Central memory CD8-positive, alpha-beta T cell (primary cell): ENCODE measurements around the gene POTEG.
"Not testable (repeated sequence)": the region's sequence is repeated elsewhere in the genome, so short reads cannot be mapped to it uniquely, and the experiment has no call there.

ENCODE experiments used
- ATAC-seq: fragments of 150-1000 bp; cut with Tn5 transposase; replicated peaks from 2 replicates; pipeline ENCODE4 v1.10.0; 2022; ENCODE audit warnings: mild to moderate bottlenecking, moderate FRiP score, moderate number of reproducible peaks; ENCODE audit not compliant: poor library complexity, severe bottlenecking; ENCODE audit errors: extremely low read depth
- DNase-seq, 2 donors: peaks; one replicate each; pipeline ENCODE4 v3.0.0; 2021; ENCODE audit warnings: low spot score in 2 of 2
- H3K27ac Mint-ChIP-seq: one replicate; pipeline ENCODE4 v1.8.0; 2022; ENCODE audit warnings: low read depth, mild to moderate bottlenecking, moderate library complexity, mixed read lengths
- H3K27me3 Mint-ChIP-seq: one replicate; pipeline ENCODE4 v1.8.0; 2022; ENCODE audit warnings: mixed read lengths
- H3K36me3 Mint-ChIP-seq: one replicate; pipeline ENCODE4 v1.8.0; 2022; ENCODE audit warnings: mild to moderate bottlenecking, moderate library complexity, mixed read lengths; ENCODE audit not compliant: insufficient read depth
- H3K4me1 Mint-ChIP-seq: one replicate; pipeline ENCODE4 v1.8.0; 2022; ENCODE audit warnings: mixed read lengths
- H3K4me3 Mint-ChIP-seq: one replicate; pipeline ENCODE4 v1.8.0; 2022; ENCODE audit warnings: mild to moderate bottlenecking, moderate library complexity, mixed read lengths
- H3K9me3 Mint-ChIP-seq: one replicate; pipeline ENCODE4 v1.8.0; 2022; ENCODE audit warnings: mixed read lengths

The POTEG gene

DNA sequence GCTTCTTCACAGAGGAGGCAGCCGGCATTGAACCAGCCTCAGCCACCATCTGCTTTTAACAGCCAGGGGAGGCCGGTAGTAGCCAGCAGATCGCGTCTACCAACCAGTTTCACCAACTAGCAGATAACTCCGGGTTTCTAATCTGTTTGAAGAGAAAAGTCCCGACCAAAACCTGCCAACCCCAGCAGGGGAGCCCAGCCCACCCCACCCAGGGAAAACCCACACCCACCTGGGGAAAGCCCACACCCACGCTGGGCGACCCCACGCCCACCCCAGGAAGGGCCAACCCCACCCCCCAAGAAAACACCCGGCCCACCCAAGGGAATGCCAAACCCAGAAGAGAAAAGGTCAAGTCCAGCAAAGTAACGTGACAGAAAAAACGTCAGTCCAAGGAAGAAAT is at the start of gene POTEG:
Gene POTEG (minus strand): TSS at position 101 of the 400 bp plus-strand sequence. CDS start 52 bp downstream, at position 49.
- not testable (repeated sequence) for ATAC-seq, H3K27ac Mint-ChIP-seq, H3K27me3 Mint-ChIP-seq, H3K4me3 Mint-ChIP-seq, H3K9me3 Mint-ChIP-seq, DNase-seq, H3K36me3 Mint-ChIP-seq, H3K4me1 Mint-ChIP-seq

DNA sequence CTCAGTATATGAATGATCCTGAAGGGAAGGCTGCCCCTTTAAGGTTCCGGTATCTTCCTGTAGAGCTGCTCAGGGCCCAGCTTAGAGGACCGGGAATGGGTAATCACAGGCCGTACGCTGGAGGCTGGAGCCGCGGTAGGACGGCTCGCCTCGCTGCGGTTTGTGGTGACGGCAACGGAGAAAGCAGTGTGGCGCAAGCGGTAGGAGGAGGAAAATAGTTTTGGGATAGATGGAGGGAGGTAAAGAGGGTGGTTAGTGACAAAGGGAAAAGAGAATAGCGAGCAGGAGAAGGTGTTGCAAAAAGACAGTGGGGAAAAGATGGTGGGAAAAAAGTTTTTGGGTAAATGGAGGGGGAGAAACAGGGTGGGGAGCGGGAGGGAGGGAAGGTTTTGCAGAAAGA is 48.0 kb upstream of the POTEG start:
- not testable (repeated sequence) for H3K9me3 Mint-ChIP-seq, ATAC-seq, H3K27ac Mint-ChIP-seq, H3K27me3 Mint-ChIP-seq, DNase-seq, H3K36me3 Mint-ChIP-seq, H3K4me3 Mint-ChIP-seq, H3K4me1 Mint-ChIP-seq

DNA sequence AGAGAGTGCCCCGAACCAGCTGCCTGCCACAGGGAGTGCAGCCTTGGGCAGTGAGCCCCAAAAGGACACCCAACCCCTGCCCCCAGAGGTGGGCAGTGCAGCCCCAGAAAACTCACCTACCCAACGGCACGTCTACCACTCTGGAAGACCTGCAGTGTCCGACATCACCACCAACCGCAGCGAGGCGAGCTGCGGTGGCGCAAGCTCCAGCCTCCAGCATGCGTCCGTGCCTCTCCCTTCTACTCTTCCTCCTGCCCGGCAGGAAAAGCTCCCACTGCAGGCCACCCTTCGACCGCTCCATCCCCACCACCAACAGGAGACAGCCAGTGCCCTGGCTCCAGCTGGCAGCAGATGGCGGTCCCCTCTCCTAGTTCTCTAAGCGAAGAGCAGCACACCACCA is 47.3 kb upstream of the POTEG start:
- not testable (repeated sequence) for H3K27me3 Mint-ChIP-seq, H3K36me3 Mint-ChIP-seq, DNase-seq, H3K9me3 Mint-ChIP-seq, H3K4me1 Mint-ChIP-seq, H3K27ac Mint-ChIP-seq, H3K4me3 Mint-ChIP-seq
- ATAC-seq: peak; percentile 8

DNA sequence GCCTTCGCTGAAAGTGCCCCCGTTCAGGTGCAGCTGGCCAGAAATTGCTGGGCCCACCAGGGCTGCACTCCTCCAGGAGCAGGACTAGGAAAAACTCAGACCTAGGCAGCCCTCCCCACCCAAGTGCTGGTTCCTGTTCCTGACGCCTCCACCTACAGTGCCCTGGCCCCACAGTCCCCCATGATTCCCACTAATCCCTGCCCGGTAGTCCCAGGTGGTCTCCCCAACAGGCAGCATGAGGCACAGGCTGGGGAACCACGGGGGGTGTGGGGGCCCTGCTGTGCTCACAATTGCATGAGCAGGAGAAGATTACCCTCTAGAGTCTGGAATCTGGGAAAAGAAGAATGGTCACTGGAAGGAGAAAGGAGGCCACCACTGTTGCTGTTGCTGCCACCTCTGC is 46.4 kb upstream of the POTEG start:
- ATAC-seq, H3K27me3 Mint-ChIP-seq: not testable (repeated sequence)

DNA sequence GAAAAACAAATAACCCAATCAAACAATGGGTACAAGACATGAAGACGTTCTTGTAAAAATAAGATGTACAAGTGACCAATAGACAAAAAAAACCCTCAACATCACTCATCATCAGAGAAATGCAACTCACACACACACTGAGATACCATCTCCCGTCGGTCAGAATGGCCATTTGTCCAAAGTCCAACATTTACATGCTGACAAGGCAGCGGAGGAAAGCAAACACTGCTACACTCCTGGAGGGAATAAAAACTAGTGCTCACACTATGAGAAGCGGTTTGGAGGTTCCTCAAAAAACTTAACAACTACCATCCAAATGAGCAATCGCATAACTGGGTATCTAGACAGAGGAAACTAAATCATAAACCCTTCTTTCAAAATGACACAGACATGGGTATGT is 11.6 kb upstream of the POTEG start:
- H3K27me3 Mint-ChIP-seq, DNase-seq, H3K4me3 Mint-ChIP-seq, H3K27ac Mint-ChIP-seq, ATAC-seq, H3K9me3 Mint-ChIP-seq, H3K36me3 Mint-ChIP-seq, H3K4me1 Mint-ChIP-seq: not testable (repeated sequence)

More for the DNA sequence above, 46.4 kb upstream of the POTEG start:
- not testable (repeated sequence) for H3K4me1 Mint-ChIP-seq, H3K27ac Mint-ChIP-seq, H3K4me3 Mint-ChIP-seq, H3K36me3 Mint-ChIP-seq, DNase-seq, H3K9me3 Mint-ChIP-seq

DNA sequence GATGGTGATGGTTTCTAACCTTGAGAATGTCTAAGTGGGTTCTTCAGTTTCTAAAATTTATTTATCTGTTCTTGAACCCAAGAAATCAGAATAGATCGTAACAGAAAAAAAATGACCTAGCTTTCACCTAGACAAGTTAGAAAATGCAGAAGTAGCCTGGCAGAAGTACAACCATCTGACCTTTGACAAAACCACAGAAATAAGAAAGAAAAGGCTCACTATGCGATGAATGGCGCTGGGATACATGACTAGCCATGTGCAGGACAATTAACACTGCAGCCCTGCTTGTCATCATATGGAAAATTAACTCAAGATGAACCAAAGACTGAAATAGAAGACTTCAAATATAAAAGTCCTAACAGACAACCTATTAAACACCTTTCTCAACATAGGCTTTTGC is 5.7 kb upstream of the POTEG start:
- not testable (repeated sequence) for DNase-seq, ATAC-seq, H3K4me1 Mint-ChIP-seq, H3K9me3 Mint-ChIP-seq, H3K27ac Mint-ChIP-seq, H3K4me3 Mint-ChIP-seq, H3K27me3 Mint-ChIP-seq, H3K36me3 Mint-ChIP-seq

DNA sequence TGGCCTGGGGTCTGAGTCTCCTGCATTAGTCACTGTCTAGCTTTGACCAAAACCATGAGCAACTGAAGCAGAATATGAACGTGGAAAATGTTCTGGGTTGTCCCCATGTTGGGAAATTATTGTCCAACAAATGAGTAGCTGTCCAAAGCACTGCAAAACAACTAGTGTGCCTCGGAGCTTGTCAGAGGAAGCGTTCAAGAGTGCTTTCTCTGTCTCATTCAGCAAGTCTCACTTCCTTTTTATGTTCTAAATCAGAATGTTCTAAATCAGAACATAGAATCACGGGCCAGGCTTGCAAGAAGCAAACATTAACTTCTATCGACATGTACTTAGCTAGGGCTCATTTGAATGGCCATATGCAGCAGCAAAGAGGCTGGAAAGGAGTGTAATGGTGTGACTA is 5.1 kb upstream of the POTEG start:
- not testable (repeated sequence) for ATAC-seq, H3K4me1 Mint-ChIP-seq, H3K27me3 Mint-ChIP-seq, H3K36me3 Mint-ChIP-seq, DNase-seq, H3K9me3 Mint-ChIP-seq, H3K4me3 Mint-ChIP-seq, H3K27ac Mint-ChIP-seq

DNA sequence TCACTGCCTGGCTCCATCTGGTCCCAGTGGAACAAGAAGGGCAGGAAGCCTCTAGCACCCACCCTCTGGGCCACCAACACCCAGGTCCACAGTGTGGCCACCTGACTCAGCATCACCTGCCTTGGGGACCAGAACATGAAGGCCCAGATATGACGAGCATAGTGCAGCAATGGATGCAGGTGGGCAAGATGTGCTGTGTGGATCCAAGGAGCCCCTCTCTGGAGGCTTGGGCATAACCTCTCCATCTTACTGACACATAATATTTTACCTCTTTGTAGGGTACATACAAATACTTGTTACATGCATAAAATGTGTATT is 2.9 kb upstream of the POTEG start:
- not testable (repeated sequence) for H3K9me3 Mint-ChIP-seq, H3K4me1 Mint-ChIP-seq, H3K4me3 Mint-ChIP-seq, H3K36me3 Mint-ChIP-seq, DNase-seq, ATAC-seq, H3K27me3 Mint-ChIP-seq, H3K27ac Mint-ChIP-seq

DNA sequence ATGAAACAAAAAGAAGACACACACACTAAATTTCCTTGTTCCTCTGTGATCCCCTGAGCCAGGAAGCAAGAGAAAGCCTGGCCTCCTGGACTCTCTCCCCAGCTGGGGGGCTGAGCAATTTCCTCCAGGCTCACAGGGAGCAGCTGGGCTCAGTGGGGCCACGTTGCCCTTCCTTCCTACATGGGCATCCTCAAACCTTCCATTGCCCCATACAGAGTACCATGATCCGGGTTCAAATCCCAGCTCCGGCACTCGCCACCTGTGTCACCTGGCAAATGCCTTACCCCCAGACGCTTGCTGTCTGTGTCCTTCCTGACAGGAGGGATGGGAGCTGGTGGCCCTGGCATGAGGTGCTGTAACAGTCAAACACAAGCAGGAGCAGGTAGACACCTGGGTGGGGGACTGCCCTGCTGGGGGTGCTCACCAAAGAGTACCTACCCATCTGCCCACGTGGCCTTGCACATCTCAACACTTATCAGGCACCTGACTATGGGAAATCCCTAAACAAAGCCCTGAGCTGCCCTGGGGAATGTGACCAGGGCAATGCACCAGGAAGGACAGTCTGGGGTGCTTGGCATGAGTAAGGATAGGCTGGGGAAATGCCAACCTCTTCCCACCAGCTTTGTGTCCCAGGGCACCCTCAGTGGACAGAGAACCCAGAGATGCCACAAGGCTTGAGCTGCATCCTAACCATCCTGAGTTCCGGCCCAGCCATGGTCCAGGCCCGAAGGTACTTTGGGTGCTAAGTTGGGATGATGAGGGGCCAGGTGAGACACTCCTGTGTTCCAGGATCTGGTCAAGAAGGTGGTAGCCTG is 2.4 kb upstream of the POTEG start:
- H3K4me3 Mint-ChIP-seq, DNase-seq, H3K36me3 Mint-ChIP-seq, H3K27me3 Mint-ChIP-seq, H3K4me1 Mint-ChIP-seq, ATAC-seq, H3K9me3 Mint-ChIP-seq, H3K27ac Mint-ChIP-seq: not testable (repeated sequence)

DNA sequence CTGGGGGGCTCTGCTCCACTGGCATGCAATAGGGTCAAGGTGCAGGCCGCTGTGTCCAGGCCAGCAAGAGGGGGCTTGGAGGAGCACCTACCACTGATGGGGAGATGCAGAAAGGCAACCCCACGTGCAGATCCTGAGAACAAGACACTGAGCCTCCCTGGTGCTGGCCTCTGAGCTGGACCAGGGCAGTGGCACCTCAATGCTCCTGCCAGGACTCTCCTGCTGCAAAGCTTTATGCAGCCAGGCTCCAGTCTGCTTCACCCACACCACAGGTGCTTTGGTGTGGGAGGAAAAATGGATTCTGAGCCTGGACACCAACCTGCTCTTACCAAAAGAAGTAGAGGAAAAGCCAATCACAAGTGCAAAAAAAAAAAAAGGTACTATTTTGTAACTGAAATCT is 1.7 kb upstream of the POTEG start:
- ATAC-seq, H3K9me3 Mint-ChIP-seq, H3K4me3 Mint-ChIP-seq: not testable (repeated sequence)

DNA sequence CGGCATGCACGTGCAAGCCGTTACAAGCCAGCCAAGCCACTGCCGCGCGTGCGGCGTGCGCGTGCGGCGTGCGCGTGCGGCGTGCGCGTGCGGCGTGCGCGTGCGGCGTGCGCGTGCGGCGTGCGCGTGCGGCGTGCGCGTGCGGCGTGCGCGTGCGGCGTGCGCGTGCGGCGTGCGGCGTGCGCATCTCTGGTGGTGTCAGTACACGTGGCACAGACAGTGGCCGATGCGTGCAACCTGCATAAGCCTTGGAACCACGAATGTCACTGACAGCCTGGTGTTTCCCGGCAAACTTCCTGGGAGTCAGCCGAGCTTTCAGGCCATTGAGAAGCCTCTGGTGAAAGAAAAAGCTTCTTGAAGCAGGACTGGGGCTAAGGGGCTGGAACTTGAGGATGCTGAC is 750 bp upstream of the POTEG start:
- not testable (repeated sequence) for H3K27ac Mint-ChIP-seq, H3K9me3 Mint-ChIP-seq, H3K27me3 Mint-ChIP-seq, H3K4me1 Mint-ChIP-seq, H3K36me3 Mint-ChIP-seq, H3K4me3 Mint-ChIP-seq, DNase-seq, ATAC-seq

More for the DNA sequence above, 1.7 kb upstream of the POTEG start:
- H3K4me1 Mint-ChIP-seq, DNase-seq, H3K27me3 Mint-ChIP-seq, H3K36me3 Mint-ChIP-seq, H3K27ac Mint-ChIP-seq: not testable (repeated sequence)

DNA sequence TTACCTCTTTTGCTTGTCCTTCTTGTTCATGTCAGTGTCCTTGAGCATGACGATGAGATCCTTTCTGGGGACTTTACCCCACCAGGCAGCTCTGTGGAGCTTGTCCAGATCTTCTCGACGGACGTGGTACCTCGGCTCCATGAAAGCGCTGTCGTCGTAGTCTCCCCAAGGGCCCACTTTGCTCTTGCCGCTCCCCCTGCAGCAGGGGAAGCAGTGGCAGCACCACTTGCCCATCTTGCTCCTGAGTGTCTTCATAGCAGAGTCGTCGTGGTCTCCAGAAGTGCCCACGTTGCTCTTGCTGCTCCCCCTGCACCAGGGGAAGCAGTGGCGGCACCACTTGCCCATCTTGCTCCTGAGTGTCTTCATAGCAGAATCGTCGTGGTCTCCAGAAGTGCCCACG is 376 bp downstream of the POTEG start:
- not testable (repeated sequence) for ATAC-seq, H3K4me1 Mint-ChIP-seq, H3K9me3 Mint-ChIP-seq, DNase-seq, H3K27ac Mint-ChIP-seq, H3K27me3 Mint-ChIP-seq, H3K36me3 Mint-ChIP-seq, H3K4me3 Mint-ChIP-seq

DNA sequence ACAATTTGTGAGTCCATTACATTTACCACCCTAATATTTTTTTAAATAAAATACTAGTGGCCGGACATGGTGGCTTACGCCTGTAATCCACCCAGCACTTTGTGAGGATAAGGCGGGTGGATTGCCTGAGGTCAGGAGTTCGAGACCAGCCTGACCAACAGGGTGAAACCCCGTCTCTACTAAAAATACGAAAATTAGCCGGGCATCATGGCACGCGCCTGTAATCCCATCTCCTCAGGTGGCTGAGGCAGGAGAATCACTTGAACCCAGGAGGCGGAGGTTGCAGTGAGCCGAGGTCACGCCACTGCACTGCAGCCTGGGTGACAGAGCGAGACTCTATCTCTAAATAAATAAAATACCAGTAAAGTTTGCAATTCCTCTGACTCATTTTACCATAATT is 25.6 kb downstream of the POTEG start:
- not testable (repeated sequence) for H3K4me1 Mint-ChIP-seq, H3K9me3 Mint-ChIP-seq, DNase-seq, H3K4me3 Mint-ChIP-seq, H3K27me3 Mint-ChIP-seq, ATAC-seq, H3K36me3 Mint-ChIP-seq, H3K27ac Mint-ChIP-seq
